Measurements from ENCODE around the gene PFKL. TPM values are rescaled to one million over a fixed set of nuclear protein-coding genes. Genes with fewer than 3 reads are reported as not detected.
"Not testable (repeated sequence)": the region's sequence is repeated elsewhere in the genome, so short reads cannot be mapped to it uniquely, and the experiment has no call there.

Gene PFKL
- total RNA-seq, 4 donors from 2014 or later = 11.9 to 20.6 (median 16.8) TPM

- Histone ChIP-seq H3K4me1 (no peaks in the 10 kb centered on the region), H3K36me3 (no peaks in the 10 kb centered on the region), H3K9me3 (no peaks in the 10 kb centered on the region), H3K27me3 (no peaks in the 10 kb centered on the region), H3K4me3 (no peak overlapping the region), H3K27ac (no peak overlapping the region)
- TF ChIP-seq CTCF (IDR thresholded peaks at IDR 0.05 in 4 of 5, conservative IDR thresholded peaks at IDR 0.05 in 1 of 5) = no peak
- TF ChIP-seq POLR2A (IDR thresholded peaks at IDR 0.05) = no peak
- DNase-seq = no peak
- intact Hi-C loops (cut with DNase I; ENCODE audit: low total_unique reads) (no loop called here), in situ Hi-C loops (cut with MboI; ENCODE audit: low sequenced_read_pairs in 4 of 4) (no loop called here)
- ATAC-seq = no peak
These were observed 24.8 kb upstream of the PFKL start for GRCh38 chr21:44275041-44275440.

- no peaks in the 10 kb centered on the region for H3K36me3 ChIP-seq
- no peaks in the 10 kb centered on the region for H3K4me1 ChIP-seq
- in situ Hi-C loops (cut with MboI; ENCODE audit: low sequenced_read_pairs in 4 of 4) (no loop called here), intact Hi-C loops (cut with DNase I; ENCODE audit: low total_unique reads) (no loop called here)
- TF ChIP-seq POLR2A (IDR thresholded peaks at IDR 0.05) (no peak), CTCF (IDR thresholded peaks at IDR 0.05 in 4 of 5, conservative IDR thresholded peaks at IDR 0.05 in 1 of 5) (no peak)
- no peak overlapping the region for H3K27ac ChIP-seq
- DNase-seq = no peak
- ATAC-seq = no peak
- no peaks in the 10 kb centered on the region for H3K27me3 ChIP-seq
- H3K4me3 ChIP-seq = no peak overlapping the region
- no peaks in the 10 kb centered on the region for H3K9me3 ChIP-seq
These were observed 20.2 kb upstream of the PFKL start for GRCh38 chr21:44279354-44280260.

- ATAC-seq (no peak), DNase-seq (no peak)
- no peak for TF ChIP-seq POLR2A (IDR thresholded peaks at IDR 0.05)
- no peak for TF ChIP-seq CTCF (IDR thresholded peaks at IDR 0.05 in 4 of 5, conservative IDR thresholded peaks at IDR 0.05 in 1 of 5)
- in situ Hi-C loops (cut with MboI; ENCODE audit: low sequenced_read_pairs in 4 of 4) (no loop called here), intact Hi-C loops (cut with DNase I; ENCODE audit: low total_unique reads) (no loop called here)
- no peaks in the 10 kb centered on the region for H3K36me3 ChIP-seq
- H3K27me3 ChIP-seq = peaks cover 5 to 10% (median 7%) of the 10 kb centered on the region in 3 donors
- no peaks in the 10 kb centered on the region for H3K4me1 ChIP-seq
- no peaks in the 10 kb centered on the region for H3K9me3 ChIP-seq
- no peak overlapping the region for H3K27ac ChIP-seq
- no peak overlapping the region for H3K4me3 ChIP-seq
These were observed 18.1 kb upstream of the PFKL start for GRCh38 chr21:44281801-44282200.

- no peaks in the 10 kb centered on the region for H3K9me3 ChIP-seq
- H3K36me3 ChIP-seq = no peaks in the 10 kb centered on the region
- TF ChIP-seq POLR2A (IDR thresholded peaks at IDR 0.05) = no peak
- TF ChIP-seq CTCF (IDR thresholded peaks at IDR 0.05 in 4 of 5, conservative IDR thresholded peaks at IDR 0.05 in 1 of 5) = no peak
- no peak for DNase-seq
- ATAC-seq = no peak
- in situ Hi-C loops (cut with MboI; ENCODE audit: low sequenced_read_pairs in 4 of 4) = no loop called here
- no peak overlapping the region for H3K4me3 ChIP-seq
- intact Hi-C loops (cut with DNase I; ENCODE audit: low total_unique reads) = no loop called here
- peaks cover 8 to 16% (median 8%) of the 10 kb centered on the region in 3 donors for H3K27me3 ChIP-seq
- no peak overlapping the region for H3K27ac ChIP-seq
- no peaks in the 10 kb centered on the region for H3K4me1 ChIP-seq
These were observed 17.5 kb upstream of the PFKL start for GRCh38 chr21:44282370-44282769.

GRCh38 chr21:44283211-44283785 is 16.6 kb upstream of the PFKL start:
- H3K27ac ChIP-seq; H3K36me3 ChIP-seq; H3K4me1 ChIP-seq; ATAC-seq; DNase-seq; in situ Hi-C loops (cut with MboI; ENCODE audit: low sequenced_read_pairs in 4 of 4); intact Hi-C loops (cut with DNase I; ENCODE audit: low total_unique reads); H3K4me3 ChIP-seq; H3K9me3 ChIP-seq: not testable (repeated sequence)
- H3K27me3 ChIP-seq = peaks cover 8 to 17% (median 12%) of the 10 kb centered on the region in 3 donors

Data from gastrocnemius medialis (tissue), 4 donors.